GM10266 (cell line): ENCODE results near the gene IHH.

ENCODE experiments used
- DNase-seq: peaks from one replicate; pipeline ENCODE4 v3.0.0; 2012; ENCODE audit errors: extremely low spot score
- CTCF ChIP-seq: IDR thresholded peaks from 2 replicates; pipeline ENCODE4 v1.5.1; 2012; ENCODE audit warnings: mild to moderate bottlenecking, low read depth; ENCODE audit not compliant: control insufficient read depth, insufficient read depth; ENCODE audit errors: missing control alignments

IHH gene

GRCh38 chr2:219060821-219061791 lies at the start of gene IHH:
IHH (minus strand) TSS chr2:219060921; CDS start chr2:219060467, 454 bp downstream.
- no peak for TF ChIP-seq CTCF
- DNase-seq = peak; percentile 47

GRCh38 chr2:219109471-219109870 lies 48.8 kb upstream of the IHH start:
- no peak for DNase-seq
- no peak for TF ChIP-seq CTCF

- no peak for TF ChIP-seq CTCF
- no peak for DNase-seq
These were observed 47.0 kb upstream of the IHH start for GRCh38 chr2:219107758-219108157.

- DNase-seq = no peak
- TF ChIP-seq CTCF = no peak
These were observed 45.5 kb upstream of the IHH start for GRCh38 chr2:219106251-219106650.

GRCh38 chr2:219104107-219105035 lies 43.6 kb upstream of the IHH start:
- peak; percentile 56 for DNase-seq
- peak; percentile 64 for TF ChIP-seq CTCF

- TF ChIP-seq CTCF = no peak
- DNase-seq = no peak
These were observed 38.6 kb upstream of the IHH start for GRCh38 chr2:219099329-219099728.
